OCI-LY1 (cell line): Measurements from ENCODE around the gene PXYLP1.

Experiments
- H2AFZ ChIP-seq: fragments of 200-600 bp; sonication (generic), shearing (Covaris generic); 2 replicates; pipeline ENCODE4 v1.6.0; 2014; ENCODE audit warnings: antibody characterized with exemption, mild to moderate bottlenecking, low read length
- H3F3A ChIP-seq: fragments of 200-600 bp; sonication (generic), shearing (Covaris generic); 2 replicates; pipeline ENCODE4 v1.6.0; 2014; ENCODE audit warnings: mild to moderate bottlenecking, antibody characterized with exemption, low read length, moderate library complexity; ENCODE audit not compliant: insufficient read depth
- H3K27ac ChIP-seq: fragments of 200-600 bp; sonication (generic); 2 replicates; pipeline ENCODE4 v1.5.1; 2014; ENCODE audit warnings: low read length, mixed run types, mild to moderate bottlenecking, low read depth; ENCODE audit not compliant: poor library complexity, severe bottlenecking
- H3K27me3 ChIP-seq: fragments of 200-600 bp; sonication (generic); 2 replicates; pipeline ENCODE4 v1.6.0; 2014; ENCODE audit warnings: antibody characterized with exemption, mild to moderate bottlenecking, low read length, moderate library complexity; ENCODE audit not compliant: insufficient read depth
- H3K36me3 ChIP-seq: fragments of 200-600 bp; sonication (generic); 2 replicates; pipeline ENCODE4 v1.6.1; 2014; ENCODE audit warnings: mild to moderate bottlenecking, antibody characterized with exemption, low read length, moderate library complexity, mixed read lengths; ENCODE audit not compliant: insufficient read depth
- H3K4me1 ChIP-seq: fragments of 200-600 bp; sonication (generic); 2 replicates; pipeline ENCODE4 v1.5.1; 2014; ENCODE audit warnings: mild to moderate bottlenecking, low read length, moderate library complexity; ENCODE audit not compliant: insufficient read depth, severe bottlenecking
- H3K4me2 ChIP-seq: fragments of 200-600 bp; sonication (generic), shearing (Covaris generic); 2 replicates; pipeline ENCODE4 v1.6.1; 2014; ENCODE audit warnings: low read length
- H3K4me3 ChIP-seq: fragments of 200-600 bp; sonication (generic); 2 replicates; pipeline ENCODE4 v1.5.1; 2014; ENCODE audit warnings: low read length, low read depth, mild to moderate bottlenecking, mixed read lengths; ENCODE audit not compliant: poor library complexity, severe bottlenecking
- H3K79me2 ChIP-seq: fragments of 200-600 bp; shearing (Covaris generic); 2 replicates; pipeline ENCODE4 v1.6.1; 2016; ENCODE audit warnings: mixed run types, low read length, mixed read lengths; ENCODE audit not compliant: insufficient read depth
- H3K9ac ChIP-seq: fragments of 200-600 bp; sonication (generic), shearing (Covaris generic); 2 replicates; pipeline ENCODE4 v1.6.1; 2014; ENCODE audit warnings: mild to moderate bottlenecking, low read length, mixed read lengths
- H3K9me2 ChIP-seq: fragments of 200-600 bp; sonication (generic), shearing (Covaris generic); 2 replicates; pipeline ENCODE4 v1.6.1; 2014; ENCODE audit warnings: low read depth, mild to moderate bottlenecking, low read length, mixed read lengths
- H3K9me3 ChIP-seq: fragments of 200-600 bp; shearing (Covaris generic); 2 replicates; pipeline ENCODE4 v1.6.1; 2014; ENCODE audit warnings: low read length, mixed read lengths
- H4K20me1 ChIP-seq: fragments of 200-600 bp; sonication (generic), shearing (Covaris generic); 2 replicates; pipeline ENCODE4 v1.6.0; 2016; ENCODE audit warnings: mild to moderate bottlenecking, low read length; ENCODE audit not compliant: insufficient read depth
- EZH2 ChIP-seq: fragments of 200-600 bp; sonication (generic), shearing (Covaris generic); IDR thresholded peaks from 2 replicates; pipeline ENCODE4 v1.8.0; 2017; ENCODE audit warnings: borderline replicate concordance, mixed run types, mild to moderate bottlenecking, antibody characterized with exemption, low read length, moderate library complexity, mixed read lengths
- TF ChIP-seq, protein P1 (sequence below): fragments of 200-600 bp; sonication (generic), shearing (Covaris generic); IDR thresholded peaks from 2 replicates; pipeline ENCODE4 v1.5.1; 2017; ENCODE audit warnings: mild to moderate bottlenecking, antibody characterized with exemption, low read length, moderate library complexity, mixed read lengths

Gene PXYLP1

DNA sequence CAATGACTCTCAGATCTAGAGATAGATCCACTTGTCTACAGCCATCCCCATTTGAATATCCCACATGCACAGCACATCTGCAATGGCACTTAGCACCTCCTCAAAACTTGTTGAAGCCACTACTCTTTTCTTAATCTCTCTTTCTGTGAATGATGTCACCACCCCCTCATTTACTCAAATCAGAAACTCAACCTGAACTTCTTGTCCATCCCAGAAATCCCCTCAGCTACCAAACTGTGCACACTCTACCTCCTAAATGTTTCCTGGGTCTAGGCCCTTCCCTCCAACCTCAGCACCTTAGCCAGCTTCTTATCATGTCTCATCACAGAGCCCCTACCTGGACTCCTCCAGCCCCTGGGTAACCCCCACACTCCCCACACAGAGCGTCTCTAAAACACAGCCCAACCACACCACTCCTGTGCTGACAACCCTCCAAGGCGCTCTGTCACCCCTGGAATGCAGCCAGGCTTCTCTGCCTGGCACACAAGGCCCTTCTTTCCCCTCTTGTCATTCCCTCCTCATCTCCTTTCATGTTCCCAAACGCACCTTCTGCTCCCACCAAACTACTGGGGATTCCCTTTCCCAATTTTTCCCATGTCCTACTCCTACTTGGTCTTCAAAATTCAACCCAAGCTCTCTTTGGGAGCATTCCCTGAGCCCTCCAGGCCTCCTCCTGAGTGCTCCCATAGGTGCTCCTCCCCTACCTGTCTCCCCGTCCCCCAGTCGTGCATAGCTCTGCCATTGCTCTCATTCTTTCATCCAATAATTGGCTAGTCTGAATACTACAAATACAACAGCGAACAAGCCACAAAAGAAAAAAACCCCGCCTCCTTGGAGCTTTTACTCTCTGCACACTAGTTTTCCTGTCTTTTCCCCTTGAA, 96.9 kb downstream of the PXYLP1 start:
- Histone ChIP-seq H3K9ac (no peak overlapping the region), H3F3A (no peaks in the 10 kb centered on the region), H3K79me2 (no peaks in the 10 kb centered on the region), H3K4me1 (no peaks in the 10 kb centered on the region), H3K9me2 (no peaks in the 10 kb centered on the region), H3K4me3 (no peak overlapping the region), H2AFZ (no peak overlapping the region), H4K20me1 (no peaks in the 10 kb centered on the region), H3K27me3 (no peaks in the 10 kb centered on the region), H3K4me2 (no peak overlapping the region), H3K36me3 (no peaks in the 10 kb centered on the region), H3K27ac (no peak overlapping the region), H3K9me3 (no peaks in the 10 kb centered on the region)
- TF ChIP-seq, protein P1, sequence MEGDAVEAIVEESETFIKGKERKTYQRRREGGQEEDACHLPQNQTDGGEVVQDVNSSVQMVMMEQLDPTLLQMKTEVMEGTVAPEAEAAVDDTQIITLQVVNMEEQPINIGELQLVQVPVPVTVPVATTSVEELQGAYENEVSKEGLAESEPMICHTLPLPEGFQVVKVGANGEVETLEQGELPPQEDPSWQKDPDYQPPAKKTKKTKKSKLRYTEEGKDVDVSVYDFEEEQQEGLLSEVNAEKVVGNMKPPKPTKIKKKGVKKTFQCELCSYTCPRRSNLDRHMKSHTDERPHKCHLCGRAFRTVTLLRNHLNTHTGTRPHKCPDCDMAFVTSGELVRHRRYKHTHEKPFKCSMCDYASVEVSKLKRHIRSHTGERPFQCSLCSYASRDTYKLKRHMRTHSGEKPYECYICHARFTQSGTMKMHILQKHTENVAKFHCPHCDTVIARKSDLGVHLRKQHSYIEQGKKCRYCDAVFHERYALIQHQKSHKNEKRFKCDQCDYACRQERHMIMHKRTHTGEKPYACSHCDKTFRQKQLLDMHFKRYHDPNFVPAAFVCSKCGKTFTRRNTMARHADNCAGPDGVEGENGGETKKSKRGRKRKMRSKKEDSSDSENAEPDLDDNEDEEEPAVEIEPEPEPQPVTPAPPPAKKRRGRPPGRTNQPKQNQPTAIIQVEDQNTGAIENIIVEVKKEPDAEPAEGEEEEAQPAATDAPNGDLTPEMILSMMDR, result no peak
- TF ChIP-seq EZH2, result no peak

DNA sequence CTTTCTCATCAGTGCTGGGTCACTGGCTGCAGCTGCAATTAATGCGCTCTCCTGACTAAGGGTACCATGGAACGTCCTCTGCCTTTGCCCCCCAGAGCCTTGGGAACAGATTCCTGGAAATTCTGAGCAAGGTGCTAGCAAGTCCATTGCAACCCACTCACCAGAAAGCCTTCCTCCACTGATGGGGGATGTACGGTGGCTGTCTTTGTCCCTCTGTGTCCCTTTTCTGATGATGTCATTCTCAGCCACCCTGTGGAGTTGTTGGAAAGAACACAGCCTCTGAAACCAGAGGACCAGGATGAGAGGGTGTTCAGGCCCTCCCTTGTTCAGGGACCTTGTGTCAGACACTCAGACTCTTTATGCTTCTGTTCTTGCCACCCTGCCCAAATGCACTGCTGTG, 98.6 kb downstream of the PXYLP1 start:
- no peak overlapping the region for H2AFZ ChIP-seq
- no peaks in the 10 kb centered on the region for H3K4me1 ChIP-seq
- no peak overlapping the region for H3K27ac ChIP-seq
- H3K9ac ChIP-seq, result no peak overlapping the region
- no peak overlapping the region for H3K4me2 ChIP-seq
- H4K20me1 ChIP-seq, result no peaks in the 10 kb centered on the region
- H3K36me3 ChIP-seq, result no peaks in the 10 kb centered on the region
- H3K4me3 ChIP-seq, result no peak overlapping the region
- no peaks in the 10 kb centered on the region for H3K9me2 ChIP-seq
- H3K27me3 ChIP-seq, result no peaks in the 10 kb centered on the region
- H3K9me3 ChIP-seq, result no peaks in the 10 kb centered on the region
- H3K79me2 ChIP-seq, result no peaks in the 10 kb centered on the region
- no peaks in the 10 kb centered on the region for H3F3A ChIP-seq
- TF ChIP-seq, protein P1, result no peak
- TF ChIP-seq EZH2, result no peak

- H3K27ac ChIP-seq, result no peak overlapping the region
- H3F3A ChIP-seq, result no peaks in the 10 kb centered on the region
Measured at GRCh38 chr3:141330718-141331376, 99.2 kb downstream of the PXYLP1 start.

More at GRCh38 chr3:141330718-141331376, 99.2 kb downstream of the PXYLP1 start:
- Histone ChIP-seq H3K9me3 (no peaks in the 10 kb centered on the region), H3K9ac (no peak overlapping the region), H3K4me1 (no peaks in the 10 kb centered on the region), H3K4me2 (no peak overlapping the region), H3K79me2 (no peaks in the 10 kb centered on the region), H3K9me2 (no peaks in the 10 kb centered on the region), H3K36me3 (no peaks in the 10 kb centered on the region), H2AFZ (no peak overlapping the region), H4K20me1 (no peaks in the 10 kb centered on the region), H3K27me3 (no peaks in the 10 kb centered on the region), H3K4me3 (no peak overlapping the region)
- no peak for TF ChIP-seq EZH2
- TF ChIP-seq, protein P1, result no peak
